ENCODE data around the gene CCT6B. TPM values are rescaled to one million over a fixed set of nuclear protein-coding genes. Genes with fewer than 3 reads are reported as not detected.

Gene CCT6B
- total and polyA plus RNA-seq, 2 of the 13 experiments (the other 11 are each of a cell fraction or from before 2014, with no cell fraction given): 0.41 to 1.4 TPM

DNA sequence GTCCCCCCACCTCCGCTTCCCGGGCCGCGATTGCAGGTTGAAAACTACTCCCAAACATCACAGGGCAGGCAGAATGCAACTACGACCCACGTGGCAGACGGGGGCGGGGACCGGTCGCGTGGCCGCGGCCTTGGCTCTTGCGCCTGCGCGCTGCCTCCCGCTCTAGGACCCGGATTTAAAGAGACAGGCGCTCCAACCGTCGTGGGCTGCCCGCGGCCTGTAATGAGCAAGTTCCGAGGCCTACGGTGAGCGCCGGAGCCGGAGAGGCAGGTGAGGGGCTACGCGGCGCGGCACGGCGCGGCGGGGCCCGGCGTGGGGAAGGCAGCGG is 19.1 kb upstream of the CCT6B start, which contains the start of gene LIG3 (continued):
- TF ChIP-seq, protein P1, sequence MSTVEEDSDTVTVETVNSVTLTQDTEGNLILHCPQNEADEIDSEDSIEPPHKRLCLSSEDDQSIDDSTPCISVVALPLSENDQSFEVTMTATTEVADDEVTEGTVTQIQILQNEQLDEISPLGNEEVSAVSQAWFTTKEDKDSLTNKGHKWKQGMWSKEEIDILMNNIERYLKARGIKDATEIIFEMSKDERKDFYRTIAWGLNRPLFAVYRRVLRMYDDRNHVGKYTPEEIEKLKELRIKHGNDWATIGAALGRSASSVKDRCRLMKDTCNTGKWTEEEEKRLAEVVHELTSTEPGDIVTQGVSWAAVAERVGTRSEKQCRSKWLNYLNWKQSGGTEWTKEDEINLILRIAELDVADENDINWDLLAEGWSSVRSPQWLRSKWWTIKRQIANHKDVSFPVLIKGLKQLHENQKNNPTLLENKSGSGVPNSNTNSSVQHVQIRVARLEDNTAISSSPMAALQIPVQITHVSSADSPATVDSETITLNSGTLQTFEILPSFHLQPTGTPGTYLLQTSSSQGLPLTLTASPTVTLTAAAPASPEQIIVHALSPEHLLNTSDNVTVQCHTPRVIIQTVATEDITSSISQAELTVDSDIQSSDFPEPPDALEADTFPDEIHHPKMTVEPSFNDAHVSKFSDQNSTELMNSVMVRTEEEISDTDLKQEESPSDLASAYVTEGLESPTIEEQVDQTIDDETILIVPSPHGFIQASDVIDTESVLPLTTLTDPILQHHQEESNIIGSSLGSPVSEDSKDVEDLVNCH (CRISPR knock-in tag; IDR thresholded peaks at IDR 0.05): no peak
- no peak for TF ChIP-seq ARNT (IDR thresholded peaks at IDR 0.05)
- TF ChIP-seq, protein P2, sequence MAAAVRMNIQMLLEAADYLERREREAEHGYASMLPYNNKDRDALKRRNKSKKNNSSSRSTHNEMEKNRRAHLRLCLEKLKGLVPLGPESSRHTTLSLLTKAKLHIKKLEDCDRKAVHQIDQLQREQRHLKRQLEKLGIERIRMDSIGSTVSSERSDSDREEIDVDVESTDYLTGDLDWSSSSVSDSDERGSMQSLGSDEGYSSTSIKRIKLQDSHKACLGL (CRISPR knock-in tag; IDR thresholded peaks at IDR 0.05): peak; percentile 87; the same call in 1 of the 2 replicates
- no peak for TF ChIP-seq KDM1A (CRISPR knock-in tag; IDR thresholded peaks at IDR 0.05)
- TF ChIP-seq ZSCAN21 (CRISPR knock-in tag; IDR thresholded peaks at IDR 0.05; ENCODE audit: borderline replicate concordance): peak; percentile 63; the same call in 1 of the 2 replicates
- TF ChIP-seq RAD51 (IDR thresholded peaks at IDR 0.05; ENCODE audit: borderline replicate concordance): no peak
- TF ChIP-seq, protein P3, sequence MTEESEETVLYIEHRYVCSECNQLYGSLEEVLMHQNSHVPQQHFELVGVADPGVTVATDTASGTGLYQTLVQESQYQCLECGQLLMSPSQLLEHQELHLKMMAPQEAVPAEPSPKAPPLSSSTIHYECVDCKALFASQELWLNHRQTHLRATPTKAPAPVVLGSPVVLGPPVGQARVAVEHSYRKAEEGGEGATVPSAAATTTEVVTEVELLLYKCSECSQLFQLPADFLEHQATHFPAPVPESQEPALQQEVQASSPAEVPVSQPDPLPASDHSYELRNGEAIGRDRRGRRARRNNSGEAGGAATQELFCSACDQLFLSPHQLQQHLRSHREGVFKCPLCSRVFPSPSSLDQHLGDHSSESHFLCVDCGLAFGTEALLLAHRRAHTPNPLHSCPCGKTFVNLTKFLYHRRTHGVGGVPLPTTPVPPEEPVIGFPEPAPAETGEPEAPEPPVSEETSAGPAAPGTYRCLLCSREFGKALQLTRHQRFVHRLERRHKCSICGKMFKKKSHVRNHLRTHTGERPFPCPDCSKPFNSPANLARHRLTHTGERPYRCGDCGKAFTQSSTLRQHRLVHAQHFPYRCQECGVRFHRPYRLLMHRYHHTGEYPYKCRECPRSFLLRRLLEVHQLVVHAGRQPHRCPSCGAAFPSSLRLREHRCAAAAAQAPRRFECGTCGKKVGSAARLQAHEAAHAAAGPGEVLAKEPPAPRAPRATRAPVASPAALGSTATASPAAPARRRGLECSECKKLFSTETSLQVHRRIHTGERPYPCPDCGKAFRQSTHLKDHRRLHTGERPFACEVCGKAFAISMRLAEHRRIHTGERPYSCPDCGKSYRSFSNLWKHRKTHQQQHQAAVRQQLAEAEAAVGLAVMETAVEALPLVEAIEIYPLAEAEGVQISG (CRISPR knock-in tag; IDR thresholded peaks at IDR 0.05): peak; percentile 72
- TF ChIP-seq, protein P4, sequence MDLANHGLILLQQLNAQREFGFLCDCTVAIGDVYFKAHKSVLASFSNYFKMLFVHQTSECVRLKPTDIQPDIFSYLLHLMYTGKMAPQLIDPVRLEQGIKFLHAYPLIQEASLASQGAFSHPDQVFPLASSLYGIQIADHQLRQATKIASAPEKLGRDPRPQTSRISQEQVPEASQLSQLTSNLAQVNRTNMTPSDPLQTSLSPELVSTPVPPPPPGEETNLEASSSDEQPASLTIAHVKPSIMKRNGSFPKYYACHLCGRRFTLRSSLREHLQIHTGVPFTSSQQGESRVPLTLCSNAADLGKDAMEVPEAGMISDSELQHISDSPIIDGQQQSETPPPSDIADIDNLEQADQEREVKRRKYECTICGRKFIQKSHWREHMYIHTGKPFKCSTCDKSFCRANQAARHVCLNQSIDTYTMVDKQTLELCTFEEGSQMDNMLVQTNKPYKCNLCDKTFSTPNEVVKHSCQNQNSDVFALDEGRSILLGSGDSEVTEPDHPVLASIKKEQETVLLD (CRISPR knock-in tag; IDR thresholded peaks at IDR 0.05; ENCODE audit: low read depth): peak; percentile 26; the same call in 1 of the 2 replicates
- no peak for TF ChIP-seq EZH2 (conservative IDR thresholded peaks at IDR 0.05; ENCODE audit: low read depth, low read length)
- TF ChIP-seq ZKSCAN5 (CRISPR knock-in tag; IDR thresholded peaks at IDR 0.05): no peak
